Left ventricle myocardium inferior (tissue), 1 donor: Measurements from ENCODE around the gene WRAP73. TPM values are rescaled to one million over a fixed set of nuclear protein-coding genes. Genes with fewer than 3 reads are reported as not detected.

Experiments used
- DNase-seq: peaks from one replicate; pipeline ENCODE4 v3.0.0-alpha.2; 2020
- H3K27ac ChIP-seq: fragments of 200-600 bp; replicated peaks from 2 replicates; pipeline ENCODE4 v1.8.0; 2021
- H3K27me3 ChIP-seq: fragments of 200-600 bp; 2 replicates; pipeline ENCODE4 v1.8.0; 2021; ENCODE audit warnings: low read depth
- H3K36me3 ChIP-seq: fragments of 200-600 bp; 2 replicates; pipeline ENCODE4 v1.8.0; 2021
- H3K4me1 ChIP-seq: fragments of 200-600 bp; 2 replicates; pipeline ENCODE4 v1.8.0; 2021
- H3K4me3 ChIP-seq: fragments of 200-600 bp; 2 replicates; pipeline ENCODE4 v1.8.0; 2021; ENCODE audit warnings: mild to moderate bottlenecking, moderate library complexity
- H3K9me3 ChIP-seq: fragments of 200-600 bp; replicated peaks from 2 replicates; pipeline ENCODE4 v1.8.0; 2021
- intact Hi-C: fragments of 100-400 bp; cut with micrococcal nuclease; formaldehyde crosslinking; loops from one replicate; pipeline ENCODE4 v1.11.0; 2022
- long read RNA-seq: library from polyadenylated mRNA; unstranded; transcript quantifications from one replicate; pipeline ENCODE4 v2.0.0, GENCODE V29; 2021
- total RNA-seq: library from RNA; stranded (reverse); fragmentation: NEBNext Ultra II Directional; extraction: Animal tissue kit (Norgen Biotek cat#: 25700); gene quantifications from one replicate; pipeline ENCODE4 v1.2.1, GENCODE V29; 2021
- TF ChIP-seq, protein P1 (sequence below): fragments of 200-600 bp; IDR thresholded peaks from 2 replicates; pipeline ENCODE4 v1.8.0; 2021; ENCODE audit warnings: antibody characterized with exemption, mild to moderate bottlenecking, borderline replicate concordance
- donor health status: DM: no; HTN: yes; CAD: no; lungs with severe emphysema.

Gene WRAP73, protein sequence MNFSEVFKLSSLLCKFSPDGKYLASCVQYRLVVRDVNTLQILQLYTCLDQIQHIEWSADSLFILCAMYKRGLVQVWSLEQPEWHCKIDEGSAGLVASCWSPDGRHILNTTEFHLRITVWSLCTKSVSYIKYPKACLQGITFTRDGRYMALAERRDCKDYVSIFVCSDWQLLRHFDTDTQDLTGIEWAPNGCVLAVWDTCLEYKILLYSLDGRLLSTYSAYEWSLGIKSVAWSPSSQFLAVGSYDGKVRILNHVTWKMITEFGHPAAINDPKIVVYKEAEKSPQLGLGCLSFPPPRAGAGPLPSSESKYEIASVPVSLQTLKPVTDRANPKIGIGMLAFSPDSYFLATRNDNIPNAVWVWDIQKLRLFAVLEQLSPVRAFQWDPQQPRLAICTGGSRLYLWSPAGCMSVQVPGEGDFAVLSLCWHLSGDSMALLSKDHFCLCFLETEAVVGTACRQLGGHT
- 12.7 TPM for total RNA-seq
- long read RNA-seq, transcript WRAP73-201 (12 exons, 1,665 nt), result major isoform, 29 of 50 reads
- long read RNA-seq, partial matches to known transcripts, result 12 of 50 reads
- long read RNA-seq, other reads (novel, unspliced or antisense), result 6 of 50 reads

DNA sequence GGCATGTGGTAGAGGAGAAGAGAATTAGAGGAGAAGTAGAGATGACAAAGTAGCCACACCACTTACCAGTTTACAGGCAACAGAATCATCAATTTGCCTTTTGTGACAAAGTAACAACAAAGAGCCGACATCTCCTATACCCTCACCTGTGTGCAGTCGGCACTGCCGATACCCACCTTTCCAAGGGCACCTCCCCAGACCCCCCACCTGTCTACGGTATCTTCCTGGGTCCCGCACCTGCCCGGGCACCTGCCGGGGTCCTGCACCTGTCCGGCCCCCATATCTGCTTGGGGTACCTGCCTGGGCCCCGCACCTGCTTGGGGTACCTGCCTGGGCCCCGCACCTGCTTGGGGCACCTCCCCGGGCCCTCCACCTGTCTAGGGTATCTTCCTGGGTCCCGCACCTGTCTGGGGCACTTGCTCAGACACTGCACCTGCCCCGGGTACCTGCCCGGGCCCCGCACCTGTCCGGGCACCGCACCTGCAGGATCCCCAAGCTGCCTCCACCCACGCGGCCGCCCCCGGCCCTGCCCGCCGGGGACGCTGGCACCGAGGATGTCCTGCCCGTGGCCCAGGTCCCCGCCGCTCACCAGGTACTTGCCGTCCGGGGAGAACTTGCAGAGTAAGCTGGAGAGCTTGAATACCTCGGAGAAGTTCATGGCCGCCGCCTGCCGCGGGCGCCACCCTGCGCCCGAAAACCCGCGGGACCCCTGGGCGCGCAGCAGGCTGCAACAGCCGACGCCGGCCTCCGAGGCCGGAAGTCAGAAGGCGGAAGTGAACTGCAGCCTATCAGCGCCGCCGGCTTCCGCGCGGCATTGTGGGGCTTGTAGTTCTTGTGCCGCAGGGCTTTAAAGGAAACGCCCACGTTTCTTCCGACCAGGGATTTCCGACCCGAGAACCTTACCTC, at the start of gene WRAP73:
Gene WRAP73, minus strand, starts transcription at position 762 of the 906 bp plus-strand sequence. Its CDS starts 104 bp downstream, at position 658.
- intact Hi-C loops, result no loop called here
- Histone ChIP-seq H3K27me3 (peaks cover 44% of the 10 kb centered on the region), H3K9me3 (no peaks in the 10 kb centered on the region), H3K36me3 (peaks cover 28% of the 10 kb centered on the region), H3K4me3 (peak within 1 kb of the TSS; percentile 94), H3K27ac (peak within 1 kb of the TSS; percentile 62), H3K4me1 (peaks cover 51% of the 10 kb centered on the region)
- peak; percentile 90 for DNase-seq
- TF ChIP-seq, protein P1, sequence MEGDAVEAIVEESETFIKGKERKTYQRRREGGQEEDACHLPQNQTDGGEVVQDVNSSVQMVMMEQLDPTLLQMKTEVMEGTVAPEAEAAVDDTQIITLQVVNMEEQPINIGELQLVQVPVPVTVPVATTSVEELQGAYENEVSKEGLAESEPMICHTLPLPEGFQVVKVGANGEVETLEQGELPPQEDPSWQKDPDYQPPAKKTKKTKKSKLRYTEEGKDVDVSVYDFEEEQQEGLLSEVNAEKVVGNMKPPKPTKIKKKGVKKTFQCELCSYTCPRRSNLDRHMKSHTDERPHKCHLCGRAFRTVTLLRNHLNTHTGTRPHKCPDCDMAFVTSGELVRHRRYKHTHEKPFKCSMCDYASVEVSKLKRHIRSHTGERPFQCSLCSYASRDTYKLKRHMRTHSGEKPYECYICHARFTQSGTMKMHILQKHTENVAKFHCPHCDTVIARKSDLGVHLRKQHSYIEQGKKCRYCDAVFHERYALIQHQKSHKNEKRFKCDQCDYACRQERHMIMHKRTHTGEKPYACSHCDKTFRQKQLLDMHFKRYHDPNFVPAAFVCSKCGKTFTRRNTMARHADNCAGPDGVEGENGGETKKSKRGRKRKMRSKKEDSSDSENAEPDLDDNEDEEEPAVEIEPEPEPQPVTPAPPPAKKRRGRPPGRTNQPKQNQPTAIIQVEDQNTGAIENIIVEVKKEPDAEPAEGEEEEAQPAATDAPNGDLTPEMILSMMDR, result peak; percentile 23

DNA sequence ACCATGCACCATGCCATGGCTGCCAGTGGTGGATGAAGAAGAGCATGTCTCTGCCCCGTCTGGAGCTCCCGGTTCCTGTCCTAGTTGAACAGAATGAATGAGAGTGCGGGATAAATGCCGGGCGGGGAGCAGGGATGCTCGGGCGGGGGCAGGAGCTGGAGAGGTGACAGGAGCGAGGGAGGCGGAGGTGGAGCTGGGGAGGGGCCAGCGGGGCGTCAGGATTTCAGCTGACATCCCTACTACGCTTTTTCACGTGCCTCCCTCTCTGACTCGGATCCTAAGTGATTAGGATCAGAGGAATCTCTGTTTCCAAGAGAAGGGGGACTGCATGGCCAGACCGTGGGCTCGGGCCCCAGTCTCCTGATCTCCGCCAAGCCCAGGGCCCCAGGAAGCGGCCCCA, 49.7 kb upstream of the WRAP73 start:
- TF ChIP-seq, protein P1, result no peak
- peaks cover 17% of the 10 kb centered on the region for H3K4me1 ChIP-seq
- peaks cover 96% of the 10 kb centered on the region for H3K27me3 ChIP-seq
- H3K9me3 ChIP-seq, result no peaks in the 10 kb centered on the region
- no peak for DNase-seq
- no peak overlapping the region for H3K27ac ChIP-seq
- H3K36me3 ChIP-seq, result no peaks in the 10 kb centered on the region
- intact Hi-C loops, result no loop called here
- H3K4me3 ChIP-seq, result no peak overlapping the region

DNA sequence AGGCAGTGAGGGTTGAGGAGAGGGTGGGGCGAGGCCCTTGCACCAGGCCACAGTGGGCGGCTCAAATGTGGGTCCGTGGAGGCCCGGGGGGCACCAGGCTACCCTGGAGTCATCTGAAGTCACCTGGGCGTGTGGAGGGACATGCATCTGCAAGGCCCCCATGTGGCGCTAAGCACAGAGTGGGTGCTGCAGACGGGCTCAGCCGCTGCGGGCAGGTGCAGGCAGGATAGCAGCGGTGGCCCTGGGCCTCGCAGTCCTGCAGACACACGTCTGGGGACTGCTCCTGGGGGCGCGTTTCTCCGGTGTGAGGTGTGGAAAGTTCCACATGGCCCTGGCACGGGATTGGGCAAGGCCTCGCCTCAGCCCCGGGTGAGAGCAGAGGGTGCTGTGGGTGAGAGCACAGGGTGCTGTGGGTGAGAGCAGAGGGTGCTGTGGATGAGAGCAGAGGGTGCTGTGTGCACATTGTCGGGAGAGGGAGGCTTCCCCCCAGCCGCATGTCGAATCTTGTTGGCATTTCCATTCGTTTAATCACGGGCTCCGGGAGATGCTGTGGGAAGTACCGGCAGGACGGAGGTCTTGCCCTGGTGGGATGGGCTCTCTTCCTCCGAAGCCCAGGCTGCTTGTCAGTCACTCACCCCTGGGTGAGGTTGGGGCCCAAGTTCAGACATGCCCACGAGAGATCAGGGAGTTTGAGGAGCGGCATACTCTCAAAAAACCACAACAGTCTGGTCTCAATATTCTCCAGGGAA, 48.9 kb upstream of the WRAP73 start:
- Histone ChIP-seq H3K4me3 (no peak overlapping the region), H3K27me3 (peaks cover 89% of the 10 kb centered on the region), H3K36me3 (no peaks in the 10 kb centered on the region), H3K4me1 (peaks cover 13% of the 10 kb centered on the region), H3K9me3 (no peaks in the 10 kb centered on the region), H3K27ac (no peak overlapping the region)
- intact Hi-C loops, result no loop called here
- TF ChIP-seq, protein P1, result no peak
- no peak for DNase-seq

DNA sequence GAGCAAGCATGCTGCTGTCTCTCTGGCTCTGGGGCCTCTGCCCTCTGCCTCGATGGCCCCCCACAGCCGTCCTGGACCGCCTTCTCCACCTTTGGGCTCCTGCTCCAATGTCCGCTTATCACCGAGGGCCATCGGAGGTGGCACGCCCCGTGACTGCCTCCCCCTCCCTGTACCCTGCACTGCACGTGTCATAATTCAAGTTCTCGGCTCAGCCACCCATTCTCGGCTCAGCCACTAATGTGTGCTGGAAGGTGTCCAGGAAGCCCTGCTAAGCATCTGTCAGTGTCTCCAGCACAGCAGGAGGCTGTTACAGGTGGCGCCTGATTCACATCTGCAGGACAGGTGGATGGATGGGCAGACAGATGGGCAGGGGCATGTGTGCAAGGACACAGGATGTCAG, 47.9 kb upstream of the WRAP73 start:
- intact Hi-C loops, result no loop called here
- peaks cover 83% of the 10 kb centered on the region for H3K27me3 ChIP-seq

More for the DNA sequence above, 47.9 kb upstream of the WRAP73 start:
- Histone ChIP-seq H3K4me3 (no peak overlapping the region), H3K9me3 (no peaks in the 10 kb centered on the region), H3K36me3 (no peaks in the 10 kb centered on the region), H3K27ac (no peak overlapping the region), H3K4me1 (peaks cover 7% of the 10 kb centered on the region)
- TF ChIP-seq, protein P1, result no peak
- DNase-seq, result no peak
